Panc1 (cell line): Measurements from ENCODE around the gene MAP3K3. TPM values are rescaled to one million over a fixed set of nuclear protein-coding genes. Genes with fewer than 3 reads are reported as not detected.

ENCODE experiments used
- ATAC-seq: fragments of 200-7000 bp; cut with Tn5 transposase; 2 replicates; pipeline ENCODE4 v1.9.1; 2020; ENCODE audit warnings: mild to moderate bottlenecking, moderate library complexity
- BruUV-seq: library from RNA; stranded (reverse); fragments of 400-500 nt; replicated peaks from 2 replicates; lab custom pipeline; 2021; lab: Mats Ljungman, UMichigan
- CTCF ChIA-PET: fragments of 300-600 bp; sonication (Branson Sonifier 250); formaldehyde crosslinking; loops from one replicate; lab custom pipeline; 2022; ENCODE audit warnings: antibody characterized with exemption; lab: Charles Lee
- POLR2A ChIA-PET: fragments of 300-600 bp; sonication (Branson Sonifier 250); formaldehyde crosslinking; loops from one replicate; lab custom pipeline; 2022; ENCODE audit warnings: antibody characterized with exemption; lab: Charles Lee
- DNase-seq: peaks from one replicate; pipeline ENCODE4 v3.0.0-alpha.2; 2010; ENCODE audit warnings: low read depth, low spot score
- H3K27ac ChIP-seq: 2 replicates; pipeline ENCODE4 v1.5.1; 2011; ENCODE audit warnings: mild to moderate bottlenecking, low read length, inconsistent platforms
- H3K27me3 ChIP-seq: fragments of 200-500 bp; sonication (Bioruptor generic); 2 replicates; pipeline ENCODE4 v1.6.0; 2014; ENCODE audit warnings: low read length, inconsistent platforms; ENCODE audit not compliant: control insufficient read depth, insufficient read depth
- H3K36me3 ChIP-seq: fragments of 200-500 bp; sonication (Bioruptor generic); 2 replicates; pipeline ENCODE4 v1.5.1; 2014; ENCODE audit warnings: inconsistent platforms, mild to moderate bottlenecking, low read length, moderate library complexity; ENCODE audit not compliant: control insufficient read depth, insufficient read depth
- H3K4me1 ChIP-seq: 2 replicates; pipeline ENCODE4 v1.5.1; 2011; ENCODE audit warnings: inconsistent platforms, mild to moderate bottlenecking, low read length, moderate library complexity; ENCODE audit not compliant: control insufficient read depth, insufficient read depth
- H3K4me3 ChIP-seq, 2 experiments: 2 replicates each; pipeline ENCODE4 v1.5.1; 2011 to 2012; ENCODE audit warnings: low read depth in 2 of 2, low read length in 2 of 2, mild to moderate bottlenecking in 2 of 2, inconsistent platforms in 1 of 2, moderate library complexity in 1 of 2
- H3K9me3 ChIP-seq: fragments of 200-500 bp; sonication (Bioruptor generic); 2 replicates; pipeline ENCODE4 v1.5.1; 2014; ENCODE audit warnings: low read depth, mild to moderate bottlenecking, inconsistent platforms, low read length, moderate library complexity; ENCODE audit not compliant: control insufficient read depth, insufficient read depth
- POLR2AphosphoS5 ChIP-seq: IDR thresholded peaks from 2 replicates; pipeline ENCODE4 v1.6.1; 2012; ENCODE audit warnings: mild to moderate bottlenecking, low read depth, low read length, moderate library complexity
- SIN3A ChIP-seq: IDR thresholded peaks from 2 replicates; pipeline ENCODE4 v1.6.1; 2012; ENCODE audit warnings: low read depth, mild to moderate bottlenecking, low read length, moderate library complexity, borderline replicate concordance; ENCODE audit not compliant: insufficient read depth
- TCF7L2 ChIP-seq: IDR thresholded peaks from 2 replicates; pipeline ENCODE4 v1.6.1; 2011; ENCODE audit warnings: mild to moderate bottlenecking, low read depth, low read length, inconsistent platforms
- in situ Hi-C: cut with HindIII; loops from 2 replicates; pipeline ENCODE4 v1.10.0; 2016; ENCODE audit warnings: low sequenced_read_pairs, low pct_unique_long_range_greater_than_20kb
- intact Hi-C: fragments of 100-400 bp; cut with micrococcal nuclease; formaldehyde crosslinking; loops from one replicate; pipeline ENCODE4 v1.10.0; 2022; ENCODE audit not compliant: unreplicated experiment
- total RNA-seq: library from RNA; stranded (reverse); gene quantifications from one replicate; pipeline ENCODE4 v1.2.1, GENCODE V29; 2021; ENCODE audit not compliant: unreplicated experiment
- TF ChIP-seq, protein P1 (sequence below), 2 experiments: IDR thresholded peaks; 2 replicates each; pipeline ENCODE4 v1.6.1; 2011 to 2012; ENCODE audit warnings: low read depth in 2 of 2, control low read depth in 1 of 2, low read length in 1 of 2, mild to moderate bottlenecking in 1 of 2, moderate library complexity in 1 of 2; ENCODE audit not compliant: insufficient read depth in 1 of 2
- TF ChIP-seq, protein P2 (sequence below): fragments of 450-650 bp; IDR thresholded peaks from 2 replicates; pipeline ENCODE4 v1.5.1; 2017; ENCODE audit warnings: mild to moderate bottlenecking

The MAP3K3 gene
- total RNA-seq, 1 experiment from 2014 or later = 22.3 TPM

DNA sequence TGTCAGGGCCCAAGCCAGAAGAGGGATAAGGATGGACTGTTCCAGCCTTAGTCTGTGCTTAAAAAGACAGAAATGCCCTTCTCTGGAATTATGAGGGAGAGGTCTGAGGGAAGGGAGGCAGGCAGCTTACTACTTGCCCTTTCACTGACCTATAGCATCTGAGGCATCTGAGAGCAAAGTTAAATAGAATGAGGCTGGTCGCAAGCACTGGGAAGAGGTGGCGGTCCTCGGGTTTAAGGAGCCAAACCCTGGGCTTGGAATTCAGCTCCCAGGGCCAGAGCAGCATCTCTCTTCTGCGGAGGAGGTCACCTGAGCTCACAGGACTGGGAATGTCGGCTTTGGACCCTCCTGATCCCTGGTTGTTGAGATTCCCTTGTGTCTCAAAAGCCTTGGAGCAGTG lies 80.8 kb downstream of the MAP3K3 start:
- ChIA-PET POLR2A (no interaction called here), CTCF (no interaction called here)
- Histone ChIP-seq H3K27ac (no peak overlapping the region), H3K36me3 (no peaks in the 10 kb centered on the region), H3K4me3 (no peak overlapping the region), H3K9me3 (no peaks in the 10 kb centered on the region), H3K27me3 (no peaks in the 10 kb centered on the region), H3K4me1 (no peaks in the 10 kb centered on the region; the same call in 1 of the 2 replicates)
- in situ Hi-C loops = no loop called here
- no peak for TF ChIP-seq SIN3A
- no peak for TF ChIP-seq POLR2AphosphoS5
- no peak for TF ChIP-seq TCF7L2
- TF ChIP-seq, protein P1, sequence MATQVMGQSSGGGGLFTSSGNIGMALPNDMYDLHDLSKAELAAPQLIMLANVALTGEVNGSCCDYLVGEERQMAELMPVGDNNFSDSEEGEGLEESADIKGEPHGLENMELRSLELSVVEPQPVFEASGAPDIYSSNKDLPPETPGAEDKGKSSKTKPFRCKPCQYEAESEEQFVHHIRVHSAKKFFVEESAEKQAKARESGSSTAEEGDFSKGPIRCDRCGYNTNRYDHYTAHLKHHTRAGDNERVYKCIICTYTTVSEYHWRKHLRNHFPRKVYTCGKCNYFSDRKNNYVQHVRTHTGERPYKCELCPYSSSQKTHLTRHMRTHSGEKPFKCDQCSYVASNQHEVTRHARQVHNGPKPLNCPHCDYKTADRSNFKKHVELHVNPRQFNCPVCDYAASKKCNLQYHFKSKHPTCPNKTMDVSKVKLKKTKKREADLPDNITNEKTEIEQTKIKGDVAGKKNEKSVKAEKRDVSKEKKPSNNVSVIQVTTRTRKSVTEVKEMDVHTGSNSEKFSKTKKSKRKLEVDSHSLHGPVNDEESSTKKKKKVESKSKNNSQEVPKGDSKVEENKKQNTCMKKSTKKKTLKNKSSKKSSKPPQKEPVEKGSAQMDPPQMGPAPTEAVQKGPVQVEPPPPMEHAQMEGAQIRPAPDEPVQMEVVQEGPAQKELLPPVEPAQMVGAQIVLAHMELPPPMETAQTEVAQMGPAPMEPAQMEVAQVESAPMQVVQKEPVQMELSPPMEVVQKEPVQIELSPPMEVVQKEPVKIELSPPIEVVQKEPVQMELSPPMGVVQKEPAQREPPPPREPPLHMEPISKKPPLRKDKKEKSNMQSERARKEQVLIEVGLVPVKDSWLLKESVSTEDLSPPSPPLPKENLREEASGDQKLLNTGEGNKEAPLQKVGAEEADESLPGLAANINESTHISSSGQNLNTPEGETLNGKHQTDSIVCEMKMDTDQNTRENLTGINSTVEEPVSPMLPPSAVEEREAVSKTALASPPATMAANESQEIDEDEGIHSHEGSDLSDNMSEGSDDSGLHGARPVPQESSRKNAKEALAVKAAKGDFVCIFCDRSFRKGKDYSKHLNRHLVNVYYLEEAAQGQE (IDR thresholded peaks at IDR 0.05; ENCODE audit: insufficient read depth in 1 of 2, low read depth in 2 of 2, low read length in 1 of 2) = no peak
- TF ChIP-seq, protein P2, sequence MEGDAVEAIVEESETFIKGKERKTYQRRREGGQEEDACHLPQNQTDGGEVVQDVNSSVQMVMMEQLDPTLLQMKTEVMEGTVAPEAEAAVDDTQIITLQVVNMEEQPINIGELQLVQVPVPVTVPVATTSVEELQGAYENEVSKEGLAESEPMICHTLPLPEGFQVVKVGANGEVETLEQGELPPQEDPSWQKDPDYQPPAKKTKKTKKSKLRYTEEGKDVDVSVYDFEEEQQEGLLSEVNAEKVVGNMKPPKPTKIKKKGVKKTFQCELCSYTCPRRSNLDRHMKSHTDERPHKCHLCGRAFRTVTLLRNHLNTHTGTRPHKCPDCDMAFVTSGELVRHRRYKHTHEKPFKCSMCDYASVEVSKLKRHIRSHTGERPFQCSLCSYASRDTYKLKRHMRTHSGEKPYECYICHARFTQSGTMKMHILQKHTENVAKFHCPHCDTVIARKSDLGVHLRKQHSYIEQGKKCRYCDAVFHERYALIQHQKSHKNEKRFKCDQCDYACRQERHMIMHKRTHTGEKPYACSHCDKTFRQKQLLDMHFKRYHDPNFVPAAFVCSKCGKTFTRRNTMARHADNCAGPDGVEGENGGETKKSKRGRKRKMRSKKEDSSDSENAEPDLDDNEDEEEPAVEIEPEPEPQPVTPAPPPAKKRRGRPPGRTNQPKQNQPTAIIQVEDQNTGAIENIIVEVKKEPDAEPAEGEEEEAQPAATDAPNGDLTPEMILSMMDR = no peak
- BruUV-seq = TSS peak; percentile 82
- ATAC-seq (no peak), DNase-seq (no peak)
- intact Hi-C loops = no loop called here

DNA sequence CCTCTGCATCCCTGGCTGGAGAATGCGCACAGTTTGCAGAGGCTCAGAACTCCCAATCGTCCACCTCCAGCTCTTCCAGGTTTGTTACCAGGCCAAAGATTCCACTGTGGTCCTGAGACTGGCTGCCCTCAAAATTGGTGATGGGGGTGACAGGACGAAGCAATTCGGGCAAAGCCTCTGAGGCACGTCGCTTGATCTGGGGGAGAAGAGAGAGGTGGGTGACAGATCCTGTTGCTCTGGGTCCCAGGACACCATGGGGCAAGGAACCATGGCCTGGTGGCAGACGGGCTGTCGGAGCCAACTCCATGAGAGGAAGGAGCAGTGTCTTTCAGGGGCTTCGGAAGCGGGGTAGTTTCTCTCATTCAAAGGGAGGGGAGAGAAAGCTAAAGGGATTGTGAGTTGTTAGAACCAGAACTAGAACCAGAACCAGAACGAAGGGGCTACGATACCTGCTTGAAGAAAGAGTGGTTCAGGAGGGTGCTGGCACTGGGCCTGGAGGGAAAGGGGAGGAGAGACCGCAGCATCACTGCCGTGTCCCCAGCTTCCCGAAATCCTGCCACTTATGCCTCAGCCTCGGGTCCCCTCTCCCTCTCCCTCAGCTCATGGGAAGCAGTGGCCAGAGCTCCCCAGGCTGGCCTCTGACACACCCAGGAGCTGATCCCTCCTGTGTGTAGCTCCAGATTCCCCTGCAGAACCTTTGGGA lies 81.5 kb downstream of the MAP3K3 start:
- no peaks in the 10 kb centered on the region; the same call in 1 of the 2 replicates for H3K4me1 ChIP-seq
- no peaks in the 10 kb centered on the region for H3K36me3 ChIP-seq
- CTCF ChIA-PET = no interaction called here
- DNase-seq = no peak
- in situ Hi-C loops (no loop called here), intact Hi-C loops (no loop called here)
- no peak for ATAC-seq
- H3K27ac ChIP-seq = no peak overlapping the region
- TF ChIP-seq SIN3A (no peak), POLR2AphosphoS5 (no peak), TCF7L2 (no peak)
- TF ChIP-seq, protein P1 (IDR thresholded peaks at IDR 0.05; ENCODE audit: insufficient read depth in 1 of 2, low read depth in 2 of 2, low read length in 1 of 2) = no peak
- TF ChIP-seq, protein P2 = no peak
- no peaks in the 10 kb centered on the region for H3K27me3 ChIP-seq
- no TSS peak for BruUV-seq
- H3K4me3 ChIP-seq = no peak overlapping the region
- POLR2A ChIA-PET = no interaction called here
- H3K9me3 ChIP-seq = no peaks in the 10 kb centered on the region
